Adrenal gland (tissue), 12 donors: ENCODE results near the gene SIRT5. TPM values are rescaled to one million over a fixed set of nuclear protein-coding genes. Genes with fewer than 3 reads are reported as not detected.

ENCODE experiments used
- DNase-seq, 7 donors: peaks; one replicate each; pipeline ENCODE4 v3.0.0-alpha.2; 2019 to 2020
- H3K27ac ChIP-seq, 5 donors: fragments of 200-600 bp; sonication (generic) in 4 of 5; 1 replicate in 3 of 5; 2 replicates in 2 of 5; pipeline versions ENCODE4 v1.5.1 to v1.8.0; 2016 to 2020; ENCODE audit warnings: mild to moderate bottlenecking in 1 of 5
- H3K27me3 ChIP-seq: fragments of 200-600 bp; 2 replicates; pipeline ENCODE4 v1.8.0; 2021
- H3K36me3 ChIP-seq, 2 donors: fragments of 200-600 bp; replicated peaks in 1 of 2; 1 replicate in 1 of 2; 2 replicates in 1 of 2; pipeline versions ENCODE4 v1.5.1 to v1.8.0; 2018 to 2022
- H3K4me1 ChIP-seq, 2 donors: fragments of 200-600 bp; replicated peaks in 1 of 2; 1 replicate in 1 of 2; 2 replicates in 1 of 2; pipeline versions ENCODE4 v1.5.1 to v1.8.0; 2018 to 2021
- H3K4me3 ChIP-seq, 4 donors: fragments of 200-600 bp; sonication (generic) in 3 of 4; one replicate each; pipeline ENCODE4 v1.5.1; 2016 to 2018
- H3K9me3 ChIP-seq, 3 donors: fragments of 200-600 bp; sonication (generic) in 1 of 3; replicated peaks in 1 of 3; 1 replicate in 2 of 3; 2 replicates in 1 of 3; pipeline versions ENCODE4 v1.5.1 to v1.8.0; 2016 to 2021
- CTCF ChIP-seq, 6 experiments: fragments of 450-650 bp in 4 of 6; fragments of 200-600 bp in 2 of 6; sonication (generic) in 1 of 6; IDR thresholded peaks; 1 replicate in 5 of 6; 2 replicates in 1 of 6; pipeline versions ENCODE4 v1.5.1 to v1.8.0; 2016 to 2021; ENCODE audit warnings: antibody characterized with exemption in 6 of 6, mild to moderate bottlenecking in 2 of 6, moderate library complexity in 1 of 6
- POLR2A ChIP-seq, 2 donors: fragments of 450-650 bp; IDR thresholded peaks; one replicate each; pipeline ENCODE4 v1.6.1; 2017; ENCODE audit warnings: antibody characterized with exemption in 2 of 2, mild to moderate bottlenecking in 2 of 2, moderate library complexity in 1 of 2
- WGBS, 4 donors: extraction: QIAGEN DNeasy Blood & Tissue Kit in 2 of 4; methylation state at CpG; one replicate each; pipeline versions ENCODE4 v1.1.5 to v1.1.7; 2013 to 2017; 5-methylcytosine and 5-hydroxymethylcytosine counted together
- intact Hi-C, 2 donors: fragments of 100-400 bp; cut with DNase I; formaldehyde crosslinking; loops; one replicate each; pipeline versions ENCODE4 v1.14.1 to v1.15.0; 2022 to 2023
- polyA plus RNA-seq, 3 donors: library from polyadenylated mRNA; stranded (reverse); fragments of 200-250 nt in 2 of 3; fragments of 350-450 nt in 1 of 3; fragmentation: Illumina TruSeq in 1 of 3; extraction: RNeasy Lipid Tissue Mini Kit (QIAGEN cat#74804) in 1 of 3; gene quantifications; one replicate each; pipeline ENCODE4 v1.2.3, GENCODE V29; 2013 to 2014
- total RNA-seq, 9 donors: library from RNA; depleted of rRNA in 4 of 9; stranded (reverse); fragments of >200 nt in 4 of 9; fragments of 120-200 nt in 1 of 9; fragmentation: NEBNext Ultra II Directional in 1 of 9; extraction: Animal tissue kit (Norgen Biotek cat#: 25700) in 1 of 9; gene quantifications; one replicate each; pipeline versions ENCODE4 v1.1.0 to v1.2.4, GENCODE V29; 2013 to 2023
- donor health status: healthy with polysubstance abuse.
- donor health status: Bipolar disorder and iron deficiency.
- donor health status: DM: yes; HTN: yes; CAD: no.
- donor health status: DM: no; HTN: no; CAD: no.
- donor health status: DM: no; HTN: no; CAD: no.
- donor health status: DM: yes; HTN: yes; CAD: no.

SIRT5 gene
- total and polyA plus RNA-seq, 12 donors: 6.6 to 18.2 (median 11.1) TPM

GRCh38 chr6:13526727-13527670, 47.4 kb upstream of the SIRT5 start:
- H3K4me3 ChIP-seq: no peak overlapping the region
- TF ChIP-seq POLR2A (IDR thresholded peaks at IDR 0.05): no peak
- TF ChIP-seq CTCF (IDR thresholded peaks at IDR 0.05): no peak
- H3K36me3 ChIP-seq: no peaks in the 10 kb centered on the region
- H3K4me1 ChIP-seq: no peaks in the 10 kb centered on the region
- H3K27ac ChIP-seq: peak overlapping the region in 3 of 5 donors; percentile 44 to 76 (median 52)
- DNase-seq: peak in 6 of 7 donors; percentile 16 to 65 (median 30)
- WGBS, 4 donors: 69 to 79% (median 71%) methylated on average over 15 to 17 of the region's 17 CpGs
- H3K27me3 ChIP-seq: no peaks in the 10 kb centered on the region
- intact Hi-C loops: no loop called here
- no peaks in the 10 kb centered on the region for H3K9me3 ChIP-seq

GRCh38 chr6:13527671-13528056, 46.7 kb upstream of the SIRT5 start:
- no peak for TF ChIP-seq POLR2A (IDR thresholded peaks at IDR 0.05)
- no peak for TF ChIP-seq CTCF (IDR thresholded peaks at IDR 0.05)
- intact Hi-C loops: no loop called here
- 86 to 88% (median 87%) methylated on average over 4 of the region's 4 CpGs for WGBS, 4 donors
- H3K4me1 ChIP-seq: no peaks in the 10 kb centered on the region
- no peaks in the 10 kb centered on the region for H3K27me3 ChIP-seq
- H3K4me3 ChIP-seq: no peak overlapping the region
- H3K27ac ChIP-seq: peak overlapping the region in 1 of 5 donors; percentile 44
- H3K36me3 ChIP-seq: no peaks in the 10 kb centered on the region
- DNase-seq: no peak
- H3K9me3 ChIP-seq: no peaks in the 10 kb centered on the region

- TF ChIP-seq CTCF (IDR thresholded peaks at IDR 0.05) (no peak), POLR2A (IDR thresholded peaks at IDR 0.05) (no peak)
- WGBS, 4 donors: 66 to 74% (median 69%) methylated on average over 3 of the region's 3 CpGs
- no peak overlapping the region for H3K4me3 ChIP-seq
- H3K27ac ChIP-seq: no peak overlapping the region
- no peak for DNase-seq
- intact Hi-C loops: no loop called here
- H3K9me3 ChIP-seq: no peaks in the 10 kb centered on the region
- H3K27me3 ChIP-seq: no peaks in the 10 kb centered on the region
- H3K4me1 ChIP-seq: no peaks in the 10 kb centered on the region
- no peaks in the 10 kb centered on the region for H3K36me3 ChIP-seq
Observed at GRCh38 chr6:13528232-13528631, 46.2 kb upstream of the SIRT5 start.

- no peaks in the 10 kb centered on the region for H3K9me3 ChIP-seq
- no peak for TF ChIP-seq POLR2A (IDR thresholded peaks at IDR 0.05)
- no peak for TF ChIP-seq CTCF (IDR thresholded peaks at IDR 0.05)
- 73 to 89% (median 80%) methylated on average over 7 to 8 of the region's 8 CpGs for WGBS, 4 donors
- no peak overlapping the region for H3K27ac ChIP-seq
- H3K4me3 ChIP-seq: no peak overlapping the region
- no peaks in the 10 kb centered on the region for H3K4me1 ChIP-seq
- intact Hi-C loops: no loop called here
- H3K27me3 ChIP-seq: no peaks in the 10 kb centered on the region
- no peaks in the 10 kb centered on the region for H3K36me3 ChIP-seq
- no peak for DNase-seq
Observed at GRCh38 chr6:13528777-13529343, 45.5 kb upstream of the SIRT5 start.
